K562 (cell line): ENCODE measurements around the gene TMEM151A.

Experiments used
- TF ChIP-seq, protein P1 (sequence below): fragments of 250-450 bp; sonication (Bioruptor Pico); IDR thresholded peaks from 2 replicates; pipeline ENCODE4 v1.9.0; 2021; ENCODE audit warnings: mild to moderate bottlenecking
- TF ChIP-seq, protein P2 (sequence below): sonication (generic); formaldehyde crosslinking; IDR thresholded peaks from 2 replicates; pipeline ENCODE4 v1.8.0; 2023; ENCODE audit warnings: mild to moderate bottlenecking, missing genetic modification reagents

GRCh38 chr11:66281776-66282467, 9.8 kb upstream of the TMEM151A start:
- TF ChIP-seq, protein P1, sequence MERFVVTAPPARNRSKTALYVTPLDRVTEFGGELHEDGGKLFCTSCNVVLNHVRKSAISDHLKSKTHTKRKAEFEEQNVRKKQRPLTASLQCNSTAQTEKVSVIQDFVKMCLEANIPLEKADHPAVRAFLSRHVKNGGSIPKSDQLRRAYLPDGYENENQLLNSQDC (CRISPR knock-in tag): no peak
- TF ChIP-seq, protein P2, sequence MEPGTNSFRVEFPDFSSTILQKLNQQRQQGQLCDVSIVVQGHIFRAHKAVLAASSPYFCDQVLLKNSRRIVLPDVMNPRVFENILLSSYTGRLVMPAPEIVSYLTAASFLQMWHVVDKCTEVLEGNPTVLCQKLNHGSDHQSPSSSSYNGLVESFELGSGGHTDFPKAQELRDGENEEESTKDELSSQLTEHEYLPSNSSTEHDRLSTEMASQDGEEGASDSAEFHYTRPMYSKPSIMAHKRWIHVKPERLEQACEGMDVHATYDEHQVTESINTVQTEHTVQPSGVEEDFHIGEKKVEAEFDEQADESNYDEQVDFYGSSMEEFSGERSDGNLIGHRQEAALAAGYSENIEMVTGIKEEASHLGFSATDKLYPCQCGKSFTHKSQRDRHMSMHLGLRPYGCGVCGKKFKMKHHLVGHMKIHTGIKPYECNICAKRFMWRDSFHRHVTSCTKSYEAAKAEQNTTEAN (CRISPR knock-in tag): no peak
